ENCODE data around the gene C5AR2.
A peak's percentile ranks its signal among the peaks of the same experiment; 100 is the strongest.
"Not testable (repeated sequence)": the region's sequence is repeated elsewhere in the genome, so short reads cannot be mapped to it uniquely, and the experiment has no call there.

C5AR2 gene

DNA sequence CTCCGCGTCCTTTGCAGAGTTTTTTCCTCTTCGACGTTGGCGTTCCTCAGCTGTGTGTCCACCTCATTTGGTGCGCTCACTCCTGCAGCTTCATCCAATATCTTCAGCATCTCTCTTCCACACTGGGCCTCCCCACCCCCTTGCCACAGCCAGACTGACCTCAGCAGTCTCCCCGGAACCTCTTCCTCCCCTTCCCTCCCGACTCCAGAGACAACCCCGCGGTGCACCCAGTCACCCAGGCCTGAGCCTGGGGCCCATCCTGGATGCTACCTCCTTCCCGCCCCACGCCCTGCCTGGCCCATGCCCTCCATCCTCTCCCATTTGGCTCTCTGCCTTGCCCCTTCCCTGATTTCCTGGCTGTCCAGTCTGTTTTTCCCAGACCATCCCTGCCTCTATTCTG, 8.1 kb upstream of the C5AR2 start:
- no peak for DNase-seq (ENCODE audit: low read depth in 2 of 2)

DNA sequence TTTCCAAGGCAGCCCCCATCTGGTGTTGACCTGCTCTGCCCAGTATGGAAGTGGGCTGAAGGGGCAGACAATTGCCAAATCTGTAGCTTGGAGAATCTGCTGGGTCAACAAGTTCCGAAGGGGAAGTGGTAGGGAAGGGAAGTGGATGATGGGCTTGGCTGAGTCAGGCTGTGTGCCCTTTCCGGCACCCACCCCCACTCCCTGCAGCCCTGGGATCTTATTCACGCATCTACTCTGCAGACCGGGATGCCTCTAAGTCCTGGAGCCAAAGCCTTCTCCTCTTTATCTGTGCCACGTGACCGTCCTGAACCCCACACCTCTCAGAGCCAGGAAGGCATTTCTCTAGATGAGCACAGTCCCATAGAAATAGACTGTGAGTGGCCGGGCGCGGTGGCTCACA, 7.5 kb upstream of the C5AR2 start:
- no peak for DNase-seq (ENCODE audit: low read depth in 2 of 2)

- DNase-seq (ENCODE audit: low read depth in 2 of 2) = no peak
These were observed 1.5 kb upstream of the C5AR2 start for GRCh38 chr19:47330466-47330869.

DNA sequence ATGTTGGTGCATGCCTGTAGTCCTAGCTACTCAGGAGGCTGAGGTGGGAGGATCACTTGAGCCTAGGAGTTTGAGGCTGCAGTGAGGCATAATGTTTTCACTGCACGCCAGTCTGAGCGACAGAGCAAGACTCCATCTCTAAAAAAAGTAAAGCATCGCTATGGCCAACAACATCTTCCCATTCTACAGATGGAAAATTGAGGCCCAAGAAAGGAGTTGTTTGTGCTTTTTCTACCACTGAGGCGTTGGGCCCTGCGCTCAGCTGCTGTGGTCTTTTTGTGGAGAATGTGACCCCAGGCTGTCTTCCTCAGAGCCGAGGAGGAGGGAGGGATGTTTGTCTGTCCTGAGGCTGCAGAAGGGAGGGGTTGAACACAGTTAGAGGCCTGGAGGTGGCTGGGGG, 485 bp upstream of the C5AR2 start:
- no peak for DNase-seq (ENCODE audit: low read depth in 2 of 2)

DNA sequence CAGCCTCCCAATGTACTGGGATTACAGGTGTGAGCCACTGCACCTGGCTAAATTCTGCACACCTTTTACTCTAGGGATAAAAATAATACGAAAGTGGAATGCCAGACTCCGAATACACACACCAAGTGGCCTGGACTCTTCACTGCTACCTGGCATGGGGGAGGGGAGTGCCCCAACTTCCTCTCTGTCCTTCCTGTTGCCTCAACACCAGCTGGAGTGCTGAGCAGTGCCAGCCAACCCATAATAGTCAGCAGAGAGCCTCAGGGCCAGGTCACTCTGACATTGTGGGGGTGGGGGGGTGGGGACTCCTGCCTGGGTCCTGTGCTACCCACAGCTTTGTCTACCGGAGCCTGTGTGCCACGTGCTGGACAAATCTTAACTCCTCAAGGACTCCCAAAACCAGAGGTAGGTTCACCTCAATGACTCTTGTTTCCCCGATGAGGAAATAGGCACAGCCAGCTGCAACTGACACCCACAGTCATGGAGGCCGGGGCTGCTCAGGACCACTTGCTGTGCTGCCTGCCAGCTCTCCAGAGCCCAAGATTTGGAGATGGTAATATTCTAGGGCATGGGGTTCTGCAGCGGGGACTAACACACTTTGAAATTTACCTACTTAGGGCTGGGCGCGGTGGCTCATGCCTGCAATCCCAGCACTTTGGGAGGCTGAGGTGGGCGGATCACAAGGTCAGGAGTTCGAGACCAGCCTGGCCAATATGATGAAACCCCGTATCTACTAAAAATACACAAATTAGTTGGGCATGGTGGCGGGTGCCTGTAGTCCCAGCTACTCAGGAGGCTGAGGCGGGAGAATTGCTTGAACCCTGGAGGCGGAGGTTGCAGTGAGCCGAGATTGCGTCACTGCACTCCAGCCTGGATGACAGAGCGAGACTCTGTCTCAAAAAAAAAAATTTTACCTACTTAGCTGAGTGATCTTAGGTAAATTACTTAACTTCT, 5.1 kb downstream of the C5AR2 start:
- DNase-seq (ENCODE audit: low read depth in 2 of 2) = not testable (repeated sequence)

GRCh38 chr19:47339196-47339880, 7.4 kb downstream of the C5AR2 start:
- no peak for DNase-seq (ENCODE audit: low read depth in 2 of 2)

GRCh38 chr19:47340477-47341208, 8.7 kb downstream of the C5AR2 start:
- no peak for DNase-seq (ENCODE audit: low read depth in 2 of 2)

GRCh38 chr19:47341734-47342133, 9.8 kb downstream of the C5AR2 start:
- no peak for DNase-seq (ENCODE audit: low read depth in 2 of 2)

DNA sequence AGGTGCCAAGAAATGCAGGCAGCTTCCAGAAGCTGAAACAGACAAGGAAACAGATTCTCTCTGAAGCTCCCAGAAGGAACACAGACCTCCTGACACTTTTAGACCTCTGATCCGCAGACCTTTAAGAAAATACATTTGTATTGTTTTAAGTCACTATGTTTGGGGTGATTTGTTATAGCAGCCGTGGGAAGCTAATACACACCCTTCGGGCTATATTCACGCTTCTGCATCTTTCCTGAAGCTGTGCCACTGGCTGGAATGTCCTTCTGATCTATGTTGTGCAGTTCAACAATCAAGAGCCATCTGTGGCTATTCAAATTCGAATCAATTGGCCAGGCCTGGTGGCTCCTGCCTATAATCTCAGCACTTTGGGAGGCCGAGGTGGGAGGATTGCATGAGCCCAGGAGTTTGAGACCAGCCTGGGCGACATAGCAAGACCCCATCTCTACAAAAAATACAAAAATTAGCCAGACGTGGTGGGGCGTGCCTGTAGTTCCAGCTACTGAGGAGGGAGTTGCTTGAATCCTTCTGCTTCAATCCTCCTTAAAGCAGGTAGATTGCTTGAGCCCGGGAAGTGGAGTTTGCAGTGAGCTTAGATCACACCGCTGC, 11.3 kb downstream of the C5AR2 start:
- DNase-seq (ENCODE audit: low read depth in 2 of 2) = no peak

DNA sequence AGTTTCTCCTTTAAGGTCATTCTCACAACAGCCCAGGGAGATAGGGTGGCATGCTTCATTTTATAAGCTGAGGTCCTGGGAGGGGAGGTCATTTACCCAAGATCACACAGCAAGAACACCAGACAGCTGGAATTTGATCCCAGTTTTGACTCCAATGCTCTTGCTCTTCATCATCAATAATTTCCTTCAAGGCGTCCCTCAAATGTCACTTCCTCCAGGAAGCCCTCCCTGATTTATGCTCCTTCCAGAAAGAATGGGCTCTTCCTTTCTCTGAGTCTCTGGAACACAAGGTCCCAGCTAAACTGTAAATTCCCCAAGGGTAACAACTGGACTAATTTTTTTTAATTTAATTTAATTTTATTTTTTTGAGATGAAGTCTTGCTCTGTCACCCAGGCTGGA, 12.4 kb downstream of the C5AR2 start:
- DNase-seq (ENCODE audit: low read depth in 2 of 2) = no peak

DNA sequence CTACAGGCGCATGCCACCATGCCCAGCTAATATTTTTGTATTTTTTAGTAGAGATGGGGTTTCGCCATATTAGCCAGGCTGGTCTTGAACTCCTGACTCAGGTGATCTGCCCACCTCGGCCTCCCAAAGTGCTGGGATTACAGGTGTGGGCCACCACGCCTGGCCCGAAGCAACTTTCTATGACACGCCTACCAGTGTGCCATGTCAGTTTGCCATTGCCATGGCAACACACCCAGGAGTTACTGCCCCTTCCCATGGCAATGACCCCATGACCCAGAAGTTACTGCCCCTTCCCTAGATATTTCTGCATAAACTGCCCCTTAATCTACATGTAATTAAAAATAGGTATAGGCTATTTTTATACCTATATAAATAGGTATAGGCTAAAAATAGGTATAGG, 14.0 kb downstream of the C5AR2 start:
- DNase-seq (ENCODE audit: low read depth in 2 of 2) = not testable (repeated sequence)

- DNase-seq (ENCODE audit: low read depth in 2 of 2) = peak; percentile 97 to 98
These were observed 17.1 kb downstream of the C5AR2 start, which contains the start of gene DHX34 for GRCh38 chr19:47348819-47349795. DHX34 (plus strand) TSS chr19:47349315; CDS start chr19:47353031, 3,716 bp downstream.

GRCh38 chr19:47350630-47351029, 18.7 kb downstream of the C5AR2 start:
- DNase-seq (ENCODE audit: low read depth in 2 of 2) = no peak

- no peak for DNase-seq (ENCODE audit: low read depth in 2 of 2)
These were observed 19.6 kb downstream of the C5AR2 start for GRCh38 chr19:47351548-47351947.

DNA sequence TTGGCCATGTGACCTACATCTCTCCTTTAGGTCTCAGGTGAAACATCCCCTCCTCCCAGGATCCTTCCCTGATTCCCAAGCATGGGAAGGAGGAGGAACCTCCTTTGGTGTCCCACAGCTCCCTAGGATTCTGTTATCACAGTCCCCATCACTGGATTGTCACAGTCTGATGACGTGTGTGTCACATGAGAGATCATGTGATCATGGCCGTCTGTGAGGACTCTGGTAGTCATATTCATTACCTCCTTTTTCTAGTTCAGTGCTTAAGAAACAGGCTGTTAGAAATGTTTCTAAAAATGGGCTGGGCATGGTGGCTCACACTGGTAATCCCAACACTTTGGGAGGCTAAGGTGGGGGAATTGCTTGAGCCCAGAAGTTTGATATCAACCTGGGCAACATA, 20.1 kb downstream of the C5AR2 start:
- no peak for DNase-seq (ENCODE audit: low read depth in 2 of 2)

DNA sequence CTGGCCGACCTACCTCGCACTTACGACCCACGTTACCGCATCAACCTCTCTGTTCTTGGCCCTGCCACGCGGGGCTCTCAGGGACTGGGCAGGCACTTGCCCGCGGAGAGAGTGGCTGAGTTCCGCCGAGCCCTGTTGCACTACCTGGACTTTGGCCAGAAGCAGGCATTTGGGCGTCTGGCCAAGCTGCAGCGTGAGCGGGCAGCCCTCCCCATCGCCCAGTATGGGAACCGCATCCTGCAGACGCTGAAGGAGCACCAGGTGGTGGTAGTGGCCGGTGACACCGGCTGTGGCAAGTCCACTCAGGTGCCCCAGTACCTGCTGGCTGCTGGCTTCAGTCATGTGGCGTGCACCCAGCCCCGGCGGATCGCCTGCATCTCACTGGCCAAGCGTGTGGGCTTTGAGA, 21.3 kb downstream of the C5AR2 start:
- DNase-seq (ENCODE audit: low read depth in 2 of 2) = no peak

GRCh38 chr19:47356900-47357299, 24.9 kb downstream of the C5AR2 start:
- DNase-seq (ENCODE audit: low read depth in 2 of 2) = no peak

- DNase-seq (ENCODE audit: low read depth in 2 of 2) = no peak
These were observed 26.1 kb downstream of the C5AR2 start for GRCh38 chr19:47357788-47358680.

DNA sequence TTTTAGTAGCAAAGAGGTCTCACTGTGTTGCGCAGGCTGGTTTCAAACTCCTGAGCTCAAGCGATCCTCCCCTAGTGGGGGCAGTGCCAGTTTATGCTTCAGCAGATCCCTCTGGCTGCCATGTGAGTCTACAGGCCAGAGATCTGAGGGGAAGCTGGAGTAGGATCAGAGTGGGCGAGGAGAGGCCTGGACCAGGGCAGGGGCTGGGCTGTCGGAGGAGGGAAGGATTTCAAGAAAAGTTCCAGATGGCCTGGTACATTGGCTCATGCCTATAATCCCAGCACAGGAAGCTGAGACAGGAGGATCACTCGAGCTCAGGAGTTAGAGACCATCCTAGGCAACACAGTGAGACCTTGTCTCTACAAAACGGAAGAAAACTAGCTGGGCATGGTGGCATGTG, 27.0 kb downstream of the C5AR2 start:
- no peak for DNase-seq (ENCODE audit: low read depth in 2 of 2)

GRCh38 chr19:47362321-47362720, 30.3 kb downstream of the C5AR2 start:
- no peak for DNase-seq (ENCODE audit: low read depth in 2 of 2)
